Erythroblast (primary cell): ENCODE results near the gene C2orf72.

Experiments
- GATA1 ChIP-seq: IDR thresholded peaks from 2 replicates; pipeline ENCODE4 v1.6.1; 2011; ENCODE audit warnings: low read depth, mild to moderate bottlenecking, control low read depth, low read length, moderate library complexity
- POLR2A ChIP-seq: IDR thresholded peaks from 2 replicates; pipeline ENCODE4 v1.6.1; 2011; ENCODE audit warnings: mild to moderate bottlenecking, low read length

GRCh38 chr2:231056453-231057416 is 19.4 kb downstream of the C2orf72 start, which contains the start of gene PSMD1:
- TF ChIP-seq POLR2A (peak; percentile 64), GATA1 (no peak)
